Panc1 (cell line): ENCODE measurements around the gene TAGLN2.

ENCODE experiments used
- SIN3A ChIP-seq: IDR thresholded peaks from 2 replicates; pipeline ENCODE4 v1.6.1; 2012; ENCODE audit warnings: low read depth, mild to moderate bottlenecking, low read length, moderate library complexity, borderline replicate concordance; ENCODE audit not compliant: insufficient read depth
- TCF7L2 ChIP-seq: IDR thresholded peaks from 2 replicates; pipeline ENCODE4 v1.6.1; 2011; ENCODE audit warnings: mild to moderate bottlenecking, low read depth, low read length, inconsistent platforms
- TF ChIP-seq, protein P1 (sequence below): fragments of 450-650 bp; IDR thresholded peaks from 2 replicates; pipeline ENCODE4 v1.5.1; 2017; ENCODE audit warnings: mild to moderate bottlenecking
- TF ChIP-seq, protein P2 (sequence below), 2 experiments: IDR thresholded peaks; 2 replicates each; pipeline ENCODE4 v1.6.1; 2011 to 2012; ENCODE audit warnings: low read depth in 2 of 2, control low read depth in 1 of 2, low read length in 1 of 2, mild to moderate bottlenecking in 1 of 2, moderate library complexity in 1 of 2; ENCODE audit not compliant: insufficient read depth in 1 of 2

DNA sequence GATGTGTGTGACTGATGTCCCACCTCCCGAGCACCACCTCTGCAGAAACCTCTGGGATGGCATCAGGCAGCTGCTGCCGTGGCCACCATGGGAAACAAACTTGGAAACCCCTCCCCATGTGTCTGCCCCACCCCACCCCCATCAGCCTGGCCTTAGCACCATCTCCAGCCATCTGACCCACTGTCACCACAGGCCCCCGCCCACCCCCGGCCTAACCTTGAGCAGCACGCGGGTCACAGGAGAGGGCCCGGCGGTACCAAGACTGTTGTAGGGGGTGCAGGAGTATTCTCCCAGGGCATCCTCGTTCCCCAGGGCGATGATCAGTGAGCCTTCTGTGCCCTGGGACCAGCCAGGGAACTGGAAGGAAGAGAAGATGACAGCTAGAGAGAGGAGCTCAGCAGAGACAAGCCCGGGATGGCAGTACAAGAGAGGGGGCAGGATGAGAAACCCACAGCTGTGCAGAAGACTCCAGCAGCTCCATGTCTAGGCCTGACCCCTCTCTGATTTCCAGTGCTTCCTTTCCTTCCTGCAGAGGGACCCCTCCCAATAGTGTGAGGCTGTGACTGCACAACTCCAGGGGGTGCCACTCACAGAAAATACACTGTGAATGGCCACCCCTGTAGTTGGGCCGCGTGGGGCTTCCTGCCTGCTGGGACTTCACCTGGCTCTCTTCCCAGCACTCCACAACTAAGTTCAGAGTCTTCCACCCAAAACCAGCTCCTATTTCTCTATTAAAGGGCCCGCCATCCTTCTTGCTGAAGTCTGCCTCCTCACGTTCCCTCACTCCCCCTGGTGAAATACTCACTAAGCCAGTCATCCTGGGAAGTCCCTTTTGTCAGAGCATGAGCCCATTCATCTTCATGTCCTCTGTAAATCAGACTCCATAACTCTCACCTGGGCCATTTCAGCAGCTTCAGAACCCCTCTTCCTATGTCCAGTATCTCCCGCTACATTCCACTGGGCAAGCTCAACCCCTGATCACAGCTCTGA, 7.3 kb upstream of the TAGLN2 start:
- TF ChIP-seq, protein P1, sequence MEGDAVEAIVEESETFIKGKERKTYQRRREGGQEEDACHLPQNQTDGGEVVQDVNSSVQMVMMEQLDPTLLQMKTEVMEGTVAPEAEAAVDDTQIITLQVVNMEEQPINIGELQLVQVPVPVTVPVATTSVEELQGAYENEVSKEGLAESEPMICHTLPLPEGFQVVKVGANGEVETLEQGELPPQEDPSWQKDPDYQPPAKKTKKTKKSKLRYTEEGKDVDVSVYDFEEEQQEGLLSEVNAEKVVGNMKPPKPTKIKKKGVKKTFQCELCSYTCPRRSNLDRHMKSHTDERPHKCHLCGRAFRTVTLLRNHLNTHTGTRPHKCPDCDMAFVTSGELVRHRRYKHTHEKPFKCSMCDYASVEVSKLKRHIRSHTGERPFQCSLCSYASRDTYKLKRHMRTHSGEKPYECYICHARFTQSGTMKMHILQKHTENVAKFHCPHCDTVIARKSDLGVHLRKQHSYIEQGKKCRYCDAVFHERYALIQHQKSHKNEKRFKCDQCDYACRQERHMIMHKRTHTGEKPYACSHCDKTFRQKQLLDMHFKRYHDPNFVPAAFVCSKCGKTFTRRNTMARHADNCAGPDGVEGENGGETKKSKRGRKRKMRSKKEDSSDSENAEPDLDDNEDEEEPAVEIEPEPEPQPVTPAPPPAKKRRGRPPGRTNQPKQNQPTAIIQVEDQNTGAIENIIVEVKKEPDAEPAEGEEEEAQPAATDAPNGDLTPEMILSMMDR: no peak
- TF ChIP-seq TCF7L2: no peak
- TF ChIP-seq, protein P2, sequence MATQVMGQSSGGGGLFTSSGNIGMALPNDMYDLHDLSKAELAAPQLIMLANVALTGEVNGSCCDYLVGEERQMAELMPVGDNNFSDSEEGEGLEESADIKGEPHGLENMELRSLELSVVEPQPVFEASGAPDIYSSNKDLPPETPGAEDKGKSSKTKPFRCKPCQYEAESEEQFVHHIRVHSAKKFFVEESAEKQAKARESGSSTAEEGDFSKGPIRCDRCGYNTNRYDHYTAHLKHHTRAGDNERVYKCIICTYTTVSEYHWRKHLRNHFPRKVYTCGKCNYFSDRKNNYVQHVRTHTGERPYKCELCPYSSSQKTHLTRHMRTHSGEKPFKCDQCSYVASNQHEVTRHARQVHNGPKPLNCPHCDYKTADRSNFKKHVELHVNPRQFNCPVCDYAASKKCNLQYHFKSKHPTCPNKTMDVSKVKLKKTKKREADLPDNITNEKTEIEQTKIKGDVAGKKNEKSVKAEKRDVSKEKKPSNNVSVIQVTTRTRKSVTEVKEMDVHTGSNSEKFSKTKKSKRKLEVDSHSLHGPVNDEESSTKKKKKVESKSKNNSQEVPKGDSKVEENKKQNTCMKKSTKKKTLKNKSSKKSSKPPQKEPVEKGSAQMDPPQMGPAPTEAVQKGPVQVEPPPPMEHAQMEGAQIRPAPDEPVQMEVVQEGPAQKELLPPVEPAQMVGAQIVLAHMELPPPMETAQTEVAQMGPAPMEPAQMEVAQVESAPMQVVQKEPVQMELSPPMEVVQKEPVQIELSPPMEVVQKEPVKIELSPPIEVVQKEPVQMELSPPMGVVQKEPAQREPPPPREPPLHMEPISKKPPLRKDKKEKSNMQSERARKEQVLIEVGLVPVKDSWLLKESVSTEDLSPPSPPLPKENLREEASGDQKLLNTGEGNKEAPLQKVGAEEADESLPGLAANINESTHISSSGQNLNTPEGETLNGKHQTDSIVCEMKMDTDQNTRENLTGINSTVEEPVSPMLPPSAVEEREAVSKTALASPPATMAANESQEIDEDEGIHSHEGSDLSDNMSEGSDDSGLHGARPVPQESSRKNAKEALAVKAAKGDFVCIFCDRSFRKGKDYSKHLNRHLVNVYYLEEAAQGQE (IDR thresholded peaks at IDR 0.05; ENCODE audit: insufficient read depth in 1 of 2, low read depth in 2 of 2, low read length in 1 of 2): no peak
- TF ChIP-seq SIN3A: no peak
